ENCODE results near the gene PCLO.

- TF ChIP-seq CTCF (IDR thresholded peaks at IDR 0.05) (no peak), POLR2A (IDR thresholded peaks at IDR 0.05) (no peak), POLR2AphosphoS5 (IDR thresholded peaks at IDR 0.05) (no peak)
Measured at GRCh38 chr7:82821037-82821436, 341.6 kb downstream of the PCLO start.
